H1 (cell line): Measurements from ENCODE around the gene VARS2. TPM values are rescaled to one million over a fixed set of nuclear protein-coding genes. Genes with fewer than 3 reads are reported as not detected.
"Not testable (repeated sequence)": the region's sequence is repeated elsewhere in the genome, so short reads cannot be mapped to it uniquely, and the experiment has no call there.

Source experiments
- CTCF ChIA-PET: fragments of 300-600 bp; sonication (Branson Sonifier 250); formaldehyde crosslinking; loops from one replicate; lab custom pipeline; 2021; ENCODE audit not compliant: partially characterized antibody; lab: Charles Lee
- POLR2A ChIA-PET: fragments of 300-600 bp; sonication (Branson Sonifier 250); formaldehyde crosslinking; loops from one replicate; lab custom pipeline; 2021; ENCODE audit warnings: inconsistent platforms; ENCODE audit not compliant: partially characterized antibody; lab: Charles Lee
- DNase-seq, 2 experiments: peaks; one replicate each; pipeline versions ENCODE4 v3.0.0 to v3.0.0-alpha.2; 2010 to 2022; ENCODE audit warnings: low spot score in 2 of 2, low read depth in 1 of 2, mixed read lengths in 1 of 2
- FAIRE-seq: peaks from 2 replicates; lab custom pipeline; 2011; peaks lifted over from hg19 to GRCh38; lab: Jason Lieb, UNC
- H2AFZ ChIP-seq: 2 replicates; pipeline ENCODE4 v1.8.1; 2012; ENCODE audit warnings: low read length, inconsistent platforms
- H2AK5ac ChIP-seq: 2 replicates; pipeline ENCODE4 v1.6.1; 2013; ENCODE audit warnings: low read depth, low read length
- H2BK120ac ChIP-seq: replicated peaks from 2 replicates; pipeline ENCODE3; 2013; ENCODE audit warnings: low read depth, low read length, inconsistent platforms
- H2BK12ac ChIP-seq: 2 replicates; pipeline ENCODE4 v1.6.1; 2013; ENCODE audit warnings: low read depth, low read length
- H2BK15ac ChIP-seq: 2 replicates; pipeline ENCODE4 v1.6.1; 2013; ENCODE audit warnings: low read length
- H2BK20ac ChIP-seq: 2 replicates; pipeline ENCODE4 v1.6.1; 2013; ENCODE audit warnings: low read length
- H2BK5ac ChIP-seq: 2 replicates; pipeline ENCODE4 v1.6.1; 2013; ENCODE audit warnings: low read depth, low read length
- H3K14ac ChIP-seq: 2 replicates; pipeline ENCODE4 v1.6.1; 2013; ENCODE audit warnings: inconsistent platforms; ENCODE audit not compliant: insufficient read length
- H3K18ac ChIP-seq: 2 replicates; pipeline ENCODE4 v1.6.1; 2013; ENCODE audit warnings: low read length; ENCODE audit errors: extremely low read depth
- H3K23ac ChIP-seq: 2 replicates; pipeline ENCODE4 v1.6.1; 2013; ENCODE audit warnings: inconsistent platforms; ENCODE audit not compliant: insufficient read length
- H3K23me2 ChIP-seq: 2 replicates; pipeline ENCODE4 v1.6.1; 2013; ENCODE audit warnings: low read depth, low read length
- H3K27ac ChIP-seq: 2 replicates; pipeline ENCODE4 v1.6.1; 2011; ENCODE audit warnings: low read depth, low read length, inconsistent platforms
- H3K27me3 ChIP-seq, 4 experiments: replicated peaks in 1 of 4; 1 replicate in 1 of 4; 2 replicates in 3 of 4; pipeline versions ENCODE4 v1.6.1 to v1.8.1; 2011 to 2013; ENCODE audit warnings: low read length in 3 of 4, mild to moderate bottlenecking in 3 of 4, inconsistent platforms in 2 of 4, mixed read lengths in 2 of 4, moderate library complexity in 1 of 4; ENCODE audit not compliant: control insufficient read depth in 3 of 4, insufficient read depth in 3 of 4; ENCODE audit errors: extremely low read depth in 1 of 4
- H3K36me3 ChIP-seq, 4 experiments: 2 replicates each; pipeline versions ENCODE4 v1.6.1 to v1.8.1; 2011 to 2013; ENCODE audit warnings: mild to moderate bottlenecking in 4 of 4, low read length in 3 of 4, moderate library complexity in 2 of 4, control low read depth in 1 of 4, inconsistent platforms in 1 of 4; ENCODE audit not compliant: insufficient read depth in 4 of 4, control insufficient read depth in 2 of 4
- H3K4ac ChIP-seq: replicated peaks from 2 replicates; pipeline ENCODE3; 2013; ENCODE audit warnings: low read length, low read depth, mixed read lengths, inconsistent platforms; ENCODE audit not compliant: insufficient read length
- H3K4me1 ChIP-seq, 4 experiments: replicated peaks in 1 of 4; 1 replicate in 1 of 4; 2 replicates in 3 of 4; pipeline versions ENCODE4 v1.6.1 to v1.8.1; 2011 to 2013; ENCODE audit warnings: low read length in 3 of 4, inconsistent platforms in 2 of 4, mixed read lengths in 1 of 4; ENCODE audit not compliant: insufficient read depth in 4 of 4, control insufficient read depth in 3 of 4
- H3K4me2 ChIP-seq, 2 experiments: 2 replicates each; pipeline versions ENCODE4 v1.6.1 to v1.8.1; 2011 to 2013; ENCODE audit warnings: low read depth in 2 of 2, low read length in 2 of 2, control low read depth in 1 of 2, inconsistent platforms in 1 of 2, mild to moderate bottlenecking in 1 of 2; ENCODE audit not compliant: insufficient read depth in 1 of 2
- H3K4me3 ChIP-seq, 4 experiments: fragments of 200-600, 300-600 bp in 1 of 4; sonication (generic), shearing (Covaris generic), sonication (Bioruptor Twin) in 1 of 4; 2 replicates each; pipeline versions ENCODE4 v1.5.1 to v1.8.1; 2011 to 2016; ENCODE audit warnings: low read length in 4 of 4, low read depth in 3 of 4, control low read depth in 2 of 4, inconsistent platforms in 2 of 4, mild to moderate bottlenecking in 2 of 4, mixed read lengths in 1 of 4, moderate library complexity in 1 of 4; ENCODE audit not compliant: insufficient read depth in 2 of 4; ENCODE audit errors: extremely low read depth in 1 of 4
- H3K56ac ChIP-seq: replicated peaks from 2 replicates; pipeline ENCODE3; 2013; ENCODE audit warnings: low read depth, mild to moderate bottlenecking, mixed read lengths, low read length, inconsistent platforms; ENCODE audit not compliant: insufficient read length
- H3K79me1 ChIP-seq: 2 replicates; pipeline ENCODE4 v1.6.1; 2013; ENCODE audit warnings: low read depth, low read length, control low read depth
- H3K79me2 ChIP-seq, 2 experiments: 2 replicates each; pipeline versions ENCODE4 v1.6.1 to v1.8.1; 2012 to 2013; ENCODE audit warnings: low read length in 2 of 2, mild to moderate bottlenecking in 2 of 2, inconsistent platforms in 1 of 2; ENCODE audit not compliant: insufficient read depth in 2 of 2, control insufficient read depth in 1 of 2
- H3K9ac ChIP-seq, 4 experiments: replicated peaks in 1 of 4; 1 replicate in 1 of 4; 2 replicates in 3 of 4; pipeline versions ENCODE4 v1.6.1 to v1.8.1; 2011 to 2013; ENCODE audit warnings: low read depth in 3 of 4, low read length in 3 of 4, control low read depth in 2 of 4, mild to moderate bottlenecking in 2 of 4, moderate library complexity in 2 of 4, inconsistent platforms in 1 of 4; ENCODE audit errors: extremely low read depth in 1 of 4
- H3K9me3 ChIP-seq, 2 experiments: 2 replicates each; pipeline versions ENCODE4 v1.6.1 to v1.8.1; 2012 to 2013; ENCODE audit warnings: mild to moderate bottlenecking in 2 of 2, moderate library complexity in 2 of 2, control low read depth in 1 of 2, inconsistent platforms in 1 of 2, low read depth in 1 of 2, low read length in 1 of 2, mixed read lengths in 1 of 2; ENCODE audit not compliant: insufficient read depth in 2 of 2
- H4K20me1 ChIP-seq, 2 experiments: replicated peaks in 1 of 2; 2 replicates each; pipeline versions ENCODE3 to v1.8.1; 2011 to 2013; ENCODE audit warnings: inconsistent platforms in 2 of 2, low read length in 2 of 2, mild to moderate bottlenecking in 1 of 2; ENCODE audit not compliant: insufficient read depth in 2 of 2, control insufficient read depth in 1 of 2
- H4K5ac ChIP-seq: 2 replicates; pipeline ENCODE4 v1.6.1; 2013; ENCODE audit warnings: low read length, low read depth, mixed read lengths, inconsistent platforms; ENCODE audit not compliant: insufficient read length
- H4K8ac ChIP-seq: 2 replicates; pipeline ENCODE4 v1.8.0; 2013; ENCODE audit warnings: mild to moderate bottlenecking, moderate library complexity, low read length, inconsistent platforms; ENCODE audit not compliant: insufficient read depth; ENCODE audit errors: extremely low read depth
- H4K91ac ChIP-seq: replicated peaks from 2 replicates; pipeline ENCODE3; 2013; ENCODE audit warnings: low read length, mixed read lengths, inconsistent platforms; ENCODE audit not compliant: insufficient read length
- EP300 ChIP-seq, 2 experiments: IDR thresholded peaks; 1 replicate in 1 of 2; 2 replicates in 1 of 2; pipeline ENCODE4 v1.6.1; 2011 to 2012; ENCODE audit warnings: low read depth in 2 of 2, low read length in 2 of 2, mild to moderate bottlenecking in 2 of 2, borderline replicate concordance in 1 of 2, inconsistent platforms in 1 of 2, moderate library complexity in 1 of 2
- SP1 ChIP-seq: IDR thresholded peaks from 2 replicates; pipeline ENCODE4 v1.6.1; 2011; ENCODE audit warnings: low read depth, low read length
- WGBS, 2 experiments: shearing (Covaris generic) in 1 of 2; methylation state at CpG; one replicate each; pipeline versions ENCODE4 v1.1.6 to v1.1.7; 2013 to 2015; ENCODE audit warnings: low lambda C conversion rate in 2 of 2, mixed read lengths in 2 of 2, inconsistent platforms in 1 of 2, low coverage in 1 of 2, missing lambda C conversion rate in 1 of 2; ENCODE audit not compliant: insufficient replicate concordance in 2 of 2, insufficient coverage in 1 of 2, insufficient read length in 1 of 2; ENCODE audit errors: extremely low coverage in 1 of 2, missing lambda C conversion rate in 1 of 2; 5-methylcytosine and 5-hydroxymethylcytosine counted together
- polyA plus RNA-seq, 7 experiments: library from polyadenylated mRNA; depleted of rRNA in 3 of 7; stranded (reverse) in 5 of 7; unstranded in 2 of 7; fragments of >200 nt in 5 of 7; fragments of 200-250 nt in 2 of 7; gene quantifications; 1 replicate in 5 of 7; 2 replicates in 1 of 7; 4 replicates in 1 of 7; pipeline versions ENCODE4 v1.2.1 to v1.2.3, GENCODE V29; 2011 to 2013; ENCODE audit warnings: missing spikeins in 2 of 7, mixed read lengths in 2 of 7
- total RNA-seq: library from RNA; stranded (reverse); fragmentation: NEBNext Ultra II Directional; extraction: Animal tissue kit (Norgen Biotek cat#: 25700); gene quantifications from 2 replicates; pipeline ENCODE4 v1.2.1, GENCODE V29; 2021

Gene VARS2
- total and polyA plus RNA-seq, 2 of the 8 experiments (the other 6 are each of a cell fraction or from before 2014, with no cell fraction given), result 26.8 to 47.7 TPM

GRCh38 chr6:30869241-30869749, 44.7 kb upstream of the VARS2 start:
- not testable (repeated sequence) for DNase-seq, H3K36me3 ChIP-seq, H3K79me2 ChIP-seq, H4K5ac ChIP-seq, FAIRE-seq, H3K56ac ChIP-seq, H4K91ac ChIP-seq, H2AFZ ChIP-seq, H3K27me3 ChIP-seq, H2BK15ac ChIP-seq, H4K8ac ChIP-seq, H3K27ac ChIP-seq, H3K79me1 ChIP-seq, H2AK5ac ChIP-seq, H3K23me2 ChIP-seq, H3K4ac ChIP-seq, H3K4me2 ChIP-seq, H4K20me1 ChIP-seq, H2BK20ac ChIP-seq, H3K14ac ChIP-seq, H3K4me3 ChIP-seq, H3K4me1 ChIP-seq, H2BK5ac ChIP-seq, H2BK12ac ChIP-seq, H3K23ac ChIP-seq, H2BK120ac ChIP-seq, H3K9ac ChIP-seq, H3K18ac ChIP-seq
- H3K9me3 ChIP-seq, result peaks cover 32 to 53% of the 10 kb centered on the region in 2 experiments
- TF ChIP-seq EP300 (IDR thresholded peaks at IDR 0.05; ENCODE audit: borderline replicate concordance in 1 of 2, low read depth in 2 of 2, low read length in 2 of 2) (peak in 1 of 2 experiments; percentile 61; a peak in 1 of 3 replicates), SP1 (peak; percentile 21; the same call in 1 of the 2 replicates)
- POLR2A ChIA-PET, result interaction anchor here (0.6 to 0.7 kb wide), 2 partner anchors 15 to 342 kb away, joined by 3 read pairs; partner anchors contain the start of gene DDR1
- WGBS, 2 experiments, result 89% methylated on average over 12 of the region's 12 CpGs; no CpG with 5 or more reads in 1 of the 2 experiments
- CTCF ChIA-PET, result interaction anchor here (0.6 to 29.0 kb wide), 2 partner anchors 20 to 32 kb away, joined by 3 to 610 read pairs; no protein-coding TSS in a partner anchor
